C4-2B (cell line): Measurements from ENCODE around the gene STXBP4.

ENCODE experiments used
- CTCF ChIP-seq: fragments of 450-650 bp; conservative IDR thresholded peaks from 2 replicates; pipeline ENCODE4 v1.5.1; 2017; ENCODE audit warnings: mild to moderate bottlenecking
- ZFX ChIP-seq: fragments of 450-650 bp; IDR thresholded peaks from 2 replicates; pipeline ENCODE4 v1.6.1; 2017

- TF ChIP-seq CTCF (no peak), ZFX (no peak)
Measured at GRCh38 chr17:55167024-55167725, 198.6 kb downstream of the STXBP4 start.
